HepG2 (cell line): ENCODE measurements around the gene TMEM79. TPM values are rescaled to one million over a fixed set of nuclear protein-coding genes. Genes with fewer than 3 reads are reported as not detected.

Source experiments
- CREB1 ChIP-seq, 2 experiments: fragments of 450-650 bp in 1 of 2; IDR thresholded peaks; 2 replicates each; pipeline ENCODE4 v1.6.1; 2016 to 2017; ENCODE audit warnings: control low read depth in 1 of 2, mild to moderate bottlenecking in 1 of 2, missing compliant biosample characterization in 1 of 2, missing genetic modification characterization in 1 of 2
- FOXA3 ChIP-seq: IDR thresholded peaks from 2 replicates; pipeline ENCODE4 v1.6.1; 2016; ENCODE audit warnings: missing genetic modification reagents, missing compliant biosample characterization
- FOXO4 ChIP-seq: sonication (generic); formaldehyde crosslinking; conservative IDR thresholded peaks from 2 replicates; pipeline ENCODE4 v1.8.1; 2023; ENCODE audit warnings: missing genetic modification reagents
- GATAD2A ChIP-seq: IDR thresholded peaks from 2 replicates; pipeline ENCODE4 v1.6.1; 2016
- HDAC2 ChIP-seq: sonication (generic); formaldehyde crosslinking; IDR thresholded peaks from 2 replicates; pipeline ENCODE4 v1.4.0; 2020; ENCODE audit warnings: missing genetic modification reagents
- NFATC3 ChIP-seq: sonication (generic); formaldehyde crosslinking; IDR thresholded peaks from 2 replicates; pipeline ENCODE4 v1.5.1; 2020; ENCODE audit warnings: mild to moderate bottlenecking, missing genetic modification reagents
- PATZ1 ChIP-seq: sonication (generic); formaldehyde crosslinking; IDR thresholded peaks from 2 replicates; pipeline ENCODE4 v1.4.0; 2020; ENCODE audit warnings: missing genetic modification reagents
- PBX2 ChIP-seq: IDR thresholded peaks from 2 replicates; pipeline ENCODE4 v1.6.1; 2016; ENCODE audit warnings: control low read depth
- SMARCC2 ChIP-seq: fragments of 450-650 bp; IDR thresholded peaks from 2 replicates; pipeline ENCODE4 v1.6.1; 2017; ENCODE audit warnings: antibody characterized with exemption, mild to moderate bottlenecking
- THYN1 ChIP-seq: sonication (generic); formaldehyde crosslinking; IDR thresholded peaks from 2 replicates; pipeline ENCODE4 v1.8.1; 2023; ENCODE audit warnings: low read depth, mild to moderate bottlenecking, moderate library complexity, missing genetic modification reagents, borderline replicate concordance
- YEATS4 ChIP-seq: sonication (generic); formaldehyde crosslinking; IDR thresholded peaks from 2 replicates; pipeline ENCODE4 v1.4.0; 2020; ENCODE audit warnings: missing genetic modification reagents, borderline replicate concordance
- ZNF30 ChIP-seq: sonication (generic); formaldehyde crosslinking; IDR thresholded peaks from 2 replicates; pipeline ENCODE4 v1.5.0; 2020; ENCODE audit warnings: mild to moderate bottlenecking, missing genetic modification reagents
- ZNF441 ChIP-seq: sonication (generic); formaldehyde crosslinking; IDR thresholded peaks from 2 replicates; pipeline ENCODE4 v1.7.0; 2021; ENCODE audit warnings: missing genetic modification reagents, borderline replicate concordance
- ZNF468 ChIP-seq: sonication (generic); formaldehyde crosslinking; IDR thresholded peaks from 2 replicates; pipeline ENCODE4 v1.8.0; 2022; ENCODE audit warnings: mild to moderate bottlenecking, moderate library complexity, missing genetic modification reagents
- ZNF878 ChIP-seq: sonication (generic); formaldehyde crosslinking; IDR thresholded peaks from 2 replicates; pipeline ENCODE4 v1.8.1; 2023; ENCODE audit warnings: mild to moderate bottlenecking, missing genetic modification reagents, moderate library complexity
- ZSCAN29 ChIP-seq: sonication (generic); formaldehyde crosslinking; conservative IDR thresholded peaks from 2 replicates; pipeline ENCODE4 v1.4.0; 2020; ENCODE audit warnings: mild to moderate bottlenecking, missing genetic modification reagents
- polyA plus RNA-seq, 8 experiments: library from polyadenylated mRNA; depleted of rRNA in 3 of 8; stranded (reverse) in 7 of 8; unstranded in 1 of 8; fragments of >200 nt; fragmentation: Illumina TruSeq in 4 of 8; extraction: Trizol in 4 of 8; gene quantifications; 2 replicates each; pipeline versions ENCODE4 v1.2.1 to v1.2.3, GENCODE V29; 2011 to 2016; ENCODE audit warnings: low read depth in 4 of 8, missing spikeins in 1 of 8, mixed read lengths in 1 of 8; ENCODE audit not compliant: insufficient read depth in 1 of 8
- total RNA-seq, 5 experiments: library from RNA; depleted of rRNA; stranded (reverse); fragments of >200 nt; fragmentation: Illumina TruSeq; extraction: Trizol; gene quantifications; 2 replicates each; pipeline ENCODE4 v1.2.3, GENCODE V29; 2016; ENCODE audit warnings: low read depth in 1 of 5
- TF ChIP-seq, protein P1 (sequence below): sonication (generic); formaldehyde crosslinking; IDR thresholded peaks from 2 replicates; pipeline ENCODE4 v1.5.1; 2020; ENCODE audit warnings: mild to moderate bottlenecking, moderate library complexity, missing genetic modification reagents
- TF ChIP-seq, protein P2 (sequence below): sonication (generic); formaldehyde crosslinking; conservative IDR thresholded peaks from 2 replicates; pipeline ENCODE4 v1.4.0; 2020; ENCODE audit warnings: missing genetic modification reagents
- TF ChIP-seq, protein P3 (sequence below): sonication (generic); formaldehyde crosslinking; IDR thresholded peaks from 2 replicates; pipeline ENCODE4 v1.4.0; 2020; ENCODE audit warnings: missing genetic modification reagents

Gene TMEM79
- total and polyA plus RNA-seq, 2 of the 13 experiments (the other 11 are each of a cell fraction or from before 2014, with no cell fraction given), result 1.2 to 1.9 TPM

- TF ChIP-seq CREB1 (IDR thresholded peaks at IDR 0.05), result peak; percentile 38; the same call in 1 of the 2 replicates
- no peak for TF ChIP-seq CREB1 (CRISPR knock-in tag; IDR thresholded peaks at IDR 0.05)
- peak; percentile 26; the same call in 1 of the 2 replicates for TF ChIP-seq ZNF441
- TF ChIP-seq PATZ1 (CRISPR knock-in tag), result peak; percentile 65; the same call in 1 of the 2 replicates
- no peak for TF ChIP-seq THYN1 (CRISPR knock-in tag)
- no peak for TF ChIP-seq ZNF30
- TF ChIP-seq ZSCAN29 (CRISPR knock-in tag), result peak; percentile 94
- no peak for TF ChIP-seq SMARCC2
- no peak for TF ChIP-seq FOXO4 (CRISPR knock-in tag)
- TF ChIP-seq ZNF878 (CRISPR knock-in tag), result no peak
- TF ChIP-seq, protein P1, sequence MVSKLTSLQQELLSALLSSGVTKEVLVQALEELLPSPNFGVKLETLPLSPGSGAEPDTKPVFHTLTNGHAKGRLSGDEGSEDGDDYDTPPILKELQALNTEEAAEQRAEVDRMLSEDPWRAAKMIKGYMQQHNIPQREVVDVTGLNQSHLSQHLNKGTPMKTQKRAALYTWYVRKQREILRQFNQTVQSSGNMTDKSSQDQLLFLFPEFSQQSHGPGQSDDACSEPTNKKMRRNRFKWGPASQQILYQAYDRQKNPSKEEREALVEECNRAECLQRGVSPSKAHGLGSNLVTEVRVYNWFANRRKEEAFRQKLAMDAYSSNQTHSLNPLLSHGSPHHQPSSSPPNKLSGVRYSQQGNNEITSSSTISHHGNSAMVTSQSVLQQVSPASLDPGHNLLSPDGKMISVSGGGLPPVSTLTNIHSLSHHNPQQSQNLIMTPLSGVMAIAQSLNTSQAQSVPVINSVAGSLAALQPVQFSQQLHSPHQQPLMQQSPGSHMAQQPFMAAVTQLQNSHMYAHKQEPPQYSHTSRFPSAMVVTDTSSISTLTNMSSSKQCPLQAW (CRISPR knock-in tag), result peak; percentile 84
- TF ChIP-seq FOXA3 (CRISPR knock-in tag), result peak; percentile 56
- TF ChIP-seq GATAD2A (CRISPR knock-in tag), result peak; percentile 85
- no peak for TF ChIP-seq ZNF468 (CRISPR knock-in tag)
- TF ChIP-seq PBX2, result no peak
- 0 out of 2 replicates have a peak, but pooled peaks have one; percentile 34 for TF ChIP-seq NFATC3 (CRISPR knock-in tag)
- TF ChIP-seq YEATS4 (CRISPR knock-in tag), result peak; percentile 81; the same call in 1 of the 2 replicates
- TF ChIP-seq HDAC2 (CRISPR knock-in tag), result peak; percentile 67
- TF ChIP-seq, protein P2, sequence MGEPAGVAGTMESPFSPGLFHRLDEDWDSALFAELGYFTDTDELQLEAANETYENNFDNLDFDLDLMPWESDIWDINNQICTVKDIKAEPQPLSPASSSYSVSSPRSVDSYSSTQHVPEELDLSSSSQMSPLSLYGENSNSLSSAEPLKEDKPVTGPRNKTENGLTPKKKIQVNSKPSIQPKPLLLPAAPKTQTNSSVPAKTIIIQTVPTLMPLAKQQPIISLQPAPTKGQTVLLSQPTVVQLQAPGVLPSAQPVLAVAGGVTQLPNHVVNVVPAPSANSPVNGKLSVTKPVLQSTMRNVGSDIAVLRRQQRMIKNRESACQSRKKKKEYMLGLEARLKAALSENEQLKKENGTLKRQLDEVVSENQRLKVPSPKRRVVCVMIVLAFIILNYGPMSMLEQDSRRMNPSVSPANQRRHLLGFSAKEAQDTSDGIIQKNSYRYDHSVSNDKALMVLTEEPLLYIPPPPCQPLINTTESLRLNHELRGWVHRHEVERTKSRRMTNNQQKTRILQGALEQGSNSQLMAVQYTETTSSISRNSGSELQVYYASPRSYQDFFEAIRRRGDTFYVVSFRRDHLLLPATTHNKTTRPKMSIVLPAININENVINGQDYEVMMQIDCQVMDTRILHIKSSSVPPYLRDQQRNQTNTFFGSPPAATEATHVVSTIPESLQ, result no peak; the same call in 1 of the 2 replicates
- TF ChIP-seq, protein P3, sequence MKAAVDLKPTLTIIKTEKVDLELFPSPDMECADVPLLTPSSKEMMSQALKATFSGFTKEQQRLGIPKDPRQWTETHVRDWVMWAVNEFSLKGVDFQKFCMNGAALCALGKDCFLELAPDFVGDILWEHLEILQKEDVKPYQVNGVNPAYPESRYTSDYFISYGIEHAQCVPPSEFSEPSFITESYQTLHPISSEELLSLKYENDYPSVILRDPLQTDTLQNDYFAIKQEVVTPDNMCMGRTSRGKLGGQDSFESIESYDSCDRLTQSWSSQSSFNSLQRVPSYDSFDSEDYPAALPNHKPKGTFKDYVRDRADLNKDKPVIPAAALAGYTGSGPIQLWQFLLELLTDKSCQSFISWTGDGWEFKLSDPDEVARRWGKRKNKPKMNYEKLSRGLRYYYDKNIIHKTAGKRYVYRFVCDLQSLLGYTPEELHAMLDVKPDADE (CRISPR knock-in tag), result no peak
Measured at GRCh38 chr1:156291226-156292061, 7.3 kb downstream of the TMEM79 start (continued).
